HEK293T (cell line): ENCODE results near the gene MYBL2.

Experiments
- ARNT ChIP-seq: fragments of 450-650 bp; IDR thresholded peaks from 2 replicates; pipeline ENCODE4 v1.6.1; 2017; ENCODE audit warnings: mild to moderate bottlenecking
- BHLHE40 ChIP-seq: fragments of 450-650 bp; IDR thresholded peaks from 2 replicates; pipeline ENCODE4 v1.6.1; 2016; ENCODE audit warnings: mild to moderate bottlenecking, moderate library complexity, borderline replicate concordance
- ELF4 ChIP-seq: fragments of 450-650 bp; IDR thresholded peaks from 2 replicates; pipeline ENCODE4 v1.6.1; 2017; ENCODE audit warnings: antibody characterized with exemption
- FOXK2 ChIP-seq: fragments of 450-650 bp; IDR thresholded peaks from 2 replicates; pipeline ENCODE4 v1.6.1; 2016; ENCODE audit warnings: mild to moderate bottlenecking
- FOXM1 ChIP-seq: fragments of 450-650 bp; IDR thresholded peaks from 2 replicates; pipeline ENCODE4 v1.6.1; 2017; ENCODE audit warnings: mild to moderate bottlenecking, borderline replicate concordance
- L3MBTL2 ChIP-seq: fragments of 450-650 bp; conservative IDR thresholded peaks from 2 replicates; pipeline ENCODE4 v1.6.1; 2016; ENCODE audit warnings: mild to moderate bottlenecking
- LEF1 ChIP-seq: fragments of 450-650 bp; IDR thresholded peaks from 2 replicates; pipeline ENCODE4 v1.6.1; 2017; ENCODE audit warnings: mild to moderate bottlenecking, borderline replicate concordance
- NFRKB ChIP-seq: fragments of 450-650 bp; IDR thresholded peaks from 2 replicates; pipeline ENCODE4 v1.6.1; 2016; ENCODE audit warnings: mild to moderate bottlenecking, moderate library complexity
- SP1 ChIP-seq: fragments of 450-650 bp; IDR thresholded peaks from 2 replicates; pipeline ENCODE4 v1.6.1; 2017
- SUZ12 ChIP-seq: fragments of 450-650 bp; IDR thresholded peaks from 2 replicates; pipeline ENCODE4 v1.6.1; 2016; ENCODE audit warnings: mild to moderate bottlenecking
- TARDBP ChIP-seq: fragments of 450-650 bp; IDR thresholded peaks from 2 replicates; pipeline ENCODE4 v1.6.1; 2016
- ZNF384 ChIP-seq: fragments of 450-650 bp; IDR thresholded peaks from 2 replicates; pipeline ENCODE4 v1.6.1; 2016
- TF ChIP-seq, protein P1 (sequence below): fragments of 450-650 bp; IDR thresholded peaks from 2 replicates; pipeline ENCODE4 v1.6.1; 2016

GRCh38 chr20:43680981-43681380 lies 14.1 kb downstream of the MYBL2 start:
- no peak for TF ChIP-seq ELF4
- no peak for TF ChIP-seq SP1
- no peak for TF ChIP-seq NFRKB
- TF ChIP-seq SUZ12: no peak
- no peak for TF ChIP-seq FOXM1
- no peak for TF ChIP-seq L3MBTL2
- no peak for TF ChIP-seq ZNF384
- TF ChIP-seq, protein P1, sequence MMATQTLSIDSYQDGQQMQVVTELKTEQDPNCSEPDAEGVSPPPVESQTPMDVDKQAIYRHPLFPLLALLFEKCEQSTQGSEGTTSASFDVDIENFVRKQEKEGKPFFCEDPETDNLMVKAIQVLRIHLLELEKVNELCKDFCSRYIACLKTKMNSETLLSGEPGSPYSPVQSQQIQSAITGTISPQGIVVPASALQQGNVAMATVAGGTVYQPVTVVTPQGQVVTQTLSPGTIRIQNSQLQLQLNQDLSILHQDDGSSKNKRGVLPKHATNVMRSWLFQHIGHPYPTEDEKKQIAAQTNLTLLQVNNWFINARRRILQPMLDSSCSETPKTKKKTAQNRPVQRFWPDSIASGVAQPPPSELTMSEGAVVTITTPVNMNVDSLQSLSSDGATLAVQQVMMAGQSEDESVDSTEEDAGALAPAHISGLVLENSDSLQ: no peak
- TF ChIP-seq FOXK2: no peak
- no peak for TF ChIP-seq TARDBP
- no peak for TF ChIP-seq LEF1
- no peak for TF ChIP-seq ARNT
- TF ChIP-seq BHLHE40: no peak
